Psoas muscle (tissue), 8 donors: ENCODE results near the gene ROBO1. TPM values are rescaled to one million over a fixed set of nuclear protein-coding genes. Genes with fewer than 3 reads are reported as not detected.

Experiments used
- ATAC-seq, 4 donors: fragments of 200-7000 bp; cut with Tn5 transposase; one replicate each; pipeline ENCODE4 v1.9.1; 2020; ENCODE audit warnings: moderate library complexity in 3 of 4, mild to moderate bottlenecking in 2 of 4
- DNase-seq, 2 donors: peaks; one replicate each; pipeline ENCODE4 v3.0.0-alpha.2; 2020
- H3K27ac ChIP-seq: fragments of 200-600 bp; one replicate; pipeline ENCODE4 v1.8.0; 2022
- H3K27me3 ChIP-seq, 3 donors: fragments of 200-600 bp in 1 of 3; one replicate each; pipeline versions ENCODE4 v1.6.1 to v1.8.0; 2013 to 2022; ENCODE audit warnings: low read length in 2 of 3, mild to moderate bottlenecking in 2 of 3, moderate library complexity in 1 of 3; ENCODE audit not compliant: insufficient read depth in 3 of 3
- H3K36me3 ChIP-seq, 2 donors: fragments of 200-600 bp in 1 of 2; one replicate each; pipeline versions ENCODE4 v1.6.1 to v1.8.0; 2013 to 2022; ENCODE audit warnings: low read depth in 1 of 2, mild to moderate bottlenecking in 1 of 2, moderate library complexity in 1 of 2; ENCODE audit not compliant: insufficient read depth in 1 of 2
- H3K4me1 ChIP-seq: fragments of 200-600 bp; one replicate; pipeline ENCODE4 v1.8.0; 2022
- H3K4me3 ChIP-seq: fragments of 200-600 bp; one replicate; pipeline ENCODE4 v1.8.0; 2022; ENCODE audit warnings: mild to moderate bottlenecking
- H3K9me3 ChIP-seq: fragments of 200-600 bp; one replicate; pipeline ENCODE4 v1.8.0; 2022
- CTCF ChIP-seq: fragments of 200-600 bp; IDR thresholded peaks from one replicate; pipeline ENCODE4 v1.8.0; 2022; ENCODE audit warnings: antibody characterized with exemption
- WGBS, 3 donors: extraction: QIAGEN DNeasy Blood & Tissue Kit; methylation state at CpG; one replicate each; pipeline versions ENCODE4 v1.1.6 to v1.1.7; 2013; 5-methylcytosine and 5-hydroxymethylcytosine counted together
- intact Hi-C, 2 donors: fragments of 100-400 bp; cut with DNase I; formaldehyde crosslinking; loops; one replicate each; pipeline versions ENCODE4 v1.11.0 to v1.14.2; 2022
- polyA plus RNA-seq, 3 donors: library from polyadenylated mRNA; stranded (reverse); fragments of 200-250 nt; gene quantifications; one replicate each; pipeline ENCODE4 v1.2.3, GENCODE V29; 2013
- total RNA-seq, 4 donors: library from RNA; stranded (reverse); fragmentation: NEBNext Ultra II Directional in 2 of 4; extraction: Animal tissue kit (Norgen Biotek cat#: 25700) in 2 of 4; gene quantifications; one replicate each; pipeline versions ENCODE4 v1.2.1 to v1.2.4, GENCODE V29; 2021 to 2023
- donor health status: healthy with polysubstance abuse.
- donor health status: DM: no; HTN: no; CAD: no; lungs with moderate emphysema.
- donor health status: Bipolar disorder and iron deficiency.
- donor health status: healthy.
- donor health status: DM: yes; HTN: yes; CAD: no.
- donor health status: DM: no; HTN: no; CAD: no.
- donor health status: DM: no; HTN: no; CAD: no.
- donor health status: DM: yes; HTN: yes; CAD: no.

Gene ROBO1
- total and polyA plus RNA-seq, 7 donors: 0.52 to 14.0 (median 4.9) TPM

GRCh38 chr3:79367066-79367465 lies 400.7 kb downstream of the ROBO1 start:
- Histone ChIP-seq H3K9me3 (no peaks in the 10 kb centered on the region), H3K4me3 (no peak overlapping the region), H3K27ac (no peak overlapping the region), H3K27me3 (no peaks in the 10 kb centered on the region), H3K36me3 (no peaks in the 10 kb centered on the region), H3K4me1 (no peaks in the 10 kb centered on the region)
- intact Hi-C loops: loop anchor here (10.0 kb wide), 1 partner anchor 282 kb away; no protein-coding TSS in a partner anchor
- TF ChIP-seq CTCF: no peak
- no peak for ATAC-seq
- no peak for DNase-seq

- no peak overlapping the region for H3K4me3 ChIP-seq
- no peaks in the 10 kb centered on the region for H3K36me3 ChIP-seq
- ATAC-seq (no peak), DNase-seq (no peak)
- no peak for TF ChIP-seq CTCF
- no peaks in the 10 kb centered on the region for H3K9me3 ChIP-seq
- intact Hi-C loops: loop anchor here (10.0 kb wide), 1 partner anchor 282 kb away; no protein-coding TSS in a partner anchor
- WGBS, 3 donors: 30 to 48% (median 31%) methylated on average over 8 of the region's 8 CpGs
- H3K27me3 ChIP-seq: no peaks in the 10 kb centered on the region
- H3K4me1 ChIP-seq: no peaks in the 10 kb centered on the region
- H3K27ac ChIP-seq: no peak overlapping the region
These were observed 401.4 kb downstream of the ROBO1 start for GRCh38 chr3:79366414-79366813.

GRCh38 chr3:79364784-79365183 lies 403.0 kb downstream of the ROBO1 start:
- ATAC-seq: no peak
- Histone ChIP-seq H3K4me1 (no peaks in the 10 kb centered on the region), H3K27me3 (no peaks in the 10 kb centered on the region), H3K27ac (no peak overlapping the region), H3K9me3 (no peaks in the 10 kb centered on the region), H3K4me3 (no peak overlapping the region), H3K36me3 (no peaks in the 10 kb centered on the region)
- intact Hi-C loops: loop anchor here (5.0 to 10.0 kb wide), 2 partner anchors 280 to 702 kb away; no protein-coding TSS in a partner anchor
- no peak for TF ChIP-seq CTCF
- 84 to 87% (median 84%) methylated on average over 5 of the region's 5 CpGs for WGBS, 3 donors
- no peak for DNase-seq

GRCh38 chr3:79362571-79363270 lies 405.1 kb downstream of the ROBO1 start:
- H3K9me3 ChIP-seq: no peaks in the 10 kb centered on the region
- 66 to 73% (median 71%) methylated on average over 3 of the region's 3 CpGs for WGBS, 3 donors
- H3K4me3 ChIP-seq: no peak overlapping the region
- no peaks in the 10 kb centered on the region for H3K36me3 ChIP-seq
- no peaks in the 10 kb centered on the region for H3K27me3 ChIP-seq
- H3K27ac ChIP-seq: no peak overlapping the region
- intact Hi-C loops: loop anchor here (5.0 to 10.0 kb wide), 2 partner anchors 278 to 700 kb away; no protein-coding TSS in a partner anchor
- ATAC-seq (no peak), DNase-seq (no peak)
- H3K4me1 ChIP-seq: no peaks in the 10 kb centered on the region
- TF ChIP-seq CTCF: no peak
